OCI-LY3 (cell line): ENCODE data around the gene SPATA24.

Experiments used
- CTCF ChIP-seq: fragments of 200-600, 300-600 bp; sonication (generic); IDR thresholded peaks from 2 replicates; pipeline ENCODE4 v1.5.1; 2014; ENCODE audit warnings: antibody characterized with exemption, low read length, low read depth
- EZH2phosphoT487 ChIP-seq: fragments of 200-600 bp; shearing (Covaris generic); IDR thresholded peaks from 2 replicates; pipeline ENCODE4 v1.6.1; 2018; ENCODE audit warnings: antibody characterized with exemption, mixed run types, low read depth

- TF ChIP-seq CTCF (no peak), EZH2phosphoT487 (no peak)
Observed at GRCh38 chr5:139430015-139430414, 26.1 kb upstream of the SPATA24 start.
